Right atrium auricular region (tissue), 2 donors: ENCODE data around the gene THSD4. TPM values are rescaled to one million over a fixed set of nuclear protein-coding genes. Genes with fewer than 3 reads are reported as not detected.

Source experiments
- DNase-seq: peaks from one replicate; pipeline ENCODE4 v3.0.0-alpha.2; 2019; ENCODE audit warnings: low spot score
- H3K27ac ChIP-seq, 2 donors: fragments of 200-600 bp; sonication (generic); 1 replicate in 1 of 2; 2 replicates in 1 of 2; pipeline ENCODE4 v1.5.1; 2016 to 2019
- H3K27me3 ChIP-seq, 2 donors: fragments of 200-600 bp; sonication (generic); one replicate each; pipeline versions ENCODE4 v1.5.1 to v1.6.0; 2017 to 2019
- H3K36me3 ChIP-seq: fragments of 200-600 bp; sonication (generic); one replicate; pipeline ENCODE4 v1.5.1; 2016
- H3K4me1 ChIP-seq, 2 donors: fragments of 200-600 bp; sonication (generic); one replicate each; pipeline versions ENCODE4 v1.5.1 to v1.6.0; 2017 to 2019
- H3K4me3 ChIP-seq, 2 donors: fragments of 200-600 bp; sonication (generic); 1 replicate in 1 of 2; 2 replicates in 1 of 2; pipeline ENCODE4 v1.5.1; 2017 to 2019; ENCODE audit warnings: mild to moderate bottlenecking in 1 of 2, moderate library complexity in 1 of 2
- H3K9me3 ChIP-seq, 2 donors: fragments of 200-600 bp; sonication (generic); one replicate each; pipeline ENCODE4 v1.5.1; 2019
- total RNA-seq, 2 donors: library from RNA; depleted of rRNA; stranded (reverse); fragments of >200 nt; gene quantifications; one replicate each; pipeline ENCODE4 v1.1.0, GENCODE V29; 2016
- TF ChIP-seq, protein P1 (sequence below), 2 donors: fragments of 200-600 bp; sonication (generic); IDR thresholded peaks; one replicate each; pipeline ENCODE4 v1.5.1; 2019; ENCODE audit warnings: antibody characterized with exemption in 2 of 2

THSD4 gene
- total RNA-seq, 2 donors from 2014 or later, result 41.2 to 85.3 TPM

DNA sequence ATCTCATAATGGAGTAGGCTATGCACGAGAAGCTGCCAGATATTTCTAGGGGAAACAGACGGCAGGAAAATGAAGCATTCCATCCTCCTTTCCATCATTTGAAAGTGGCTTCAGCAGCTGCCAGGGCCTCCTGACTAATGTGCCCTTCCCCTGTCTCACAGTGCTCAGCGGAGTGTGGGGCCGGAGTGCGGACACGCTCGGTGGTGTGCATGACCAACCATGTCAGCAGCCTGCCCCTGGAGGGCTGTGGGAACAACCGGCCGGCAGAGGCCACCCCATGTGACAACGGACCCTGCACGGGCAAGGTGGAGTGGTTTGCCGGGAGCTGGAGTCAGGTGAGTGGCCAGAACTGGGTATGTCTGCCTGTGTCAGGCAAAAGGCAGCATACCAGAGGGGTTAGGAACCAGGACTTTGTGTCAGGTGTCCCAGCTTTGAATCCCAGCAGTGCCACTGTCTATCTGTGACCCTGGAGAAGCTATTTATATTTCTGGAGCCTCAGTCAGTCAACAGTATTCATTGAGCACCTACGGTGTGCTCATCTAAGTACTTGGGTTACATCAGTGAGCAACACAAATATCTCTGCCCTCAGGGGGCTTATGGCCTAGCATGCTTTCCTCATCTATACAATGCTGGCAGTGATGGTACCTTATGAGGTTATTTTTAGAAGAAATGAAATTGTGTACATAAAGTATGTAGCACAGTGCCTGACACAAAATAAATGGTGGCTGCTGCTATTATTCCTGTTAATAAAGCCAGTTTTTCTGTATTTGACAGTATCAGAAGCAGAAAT lies 642.7 kb downstream of the THSD4 start:
- no peaks in the 10 kb centered on the region for H3K27me3 ChIP-seq

DNA sequence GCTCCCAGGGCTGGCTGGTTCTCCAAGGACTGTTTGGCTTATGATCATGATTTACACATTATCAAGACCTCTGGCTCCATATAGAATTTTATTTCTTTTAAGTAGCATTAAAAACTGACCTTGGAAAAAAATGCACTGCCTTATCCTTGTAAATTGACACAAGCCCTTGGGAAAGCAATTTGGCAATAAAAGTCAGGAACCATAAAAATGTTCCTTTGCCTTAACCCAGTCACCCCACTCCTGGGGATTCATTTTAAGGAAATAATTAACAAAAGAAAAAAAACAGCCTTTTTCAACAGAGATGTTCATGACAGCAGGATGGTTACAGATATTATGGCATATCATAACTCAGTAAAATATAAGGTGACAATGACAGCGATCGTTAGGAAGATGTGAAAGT lies 643.4 kb downstream of the THSD4 start:
- no peak overlapping the region for H3K4me3 ChIP-seq
- TF ChIP-seq, protein P1, sequence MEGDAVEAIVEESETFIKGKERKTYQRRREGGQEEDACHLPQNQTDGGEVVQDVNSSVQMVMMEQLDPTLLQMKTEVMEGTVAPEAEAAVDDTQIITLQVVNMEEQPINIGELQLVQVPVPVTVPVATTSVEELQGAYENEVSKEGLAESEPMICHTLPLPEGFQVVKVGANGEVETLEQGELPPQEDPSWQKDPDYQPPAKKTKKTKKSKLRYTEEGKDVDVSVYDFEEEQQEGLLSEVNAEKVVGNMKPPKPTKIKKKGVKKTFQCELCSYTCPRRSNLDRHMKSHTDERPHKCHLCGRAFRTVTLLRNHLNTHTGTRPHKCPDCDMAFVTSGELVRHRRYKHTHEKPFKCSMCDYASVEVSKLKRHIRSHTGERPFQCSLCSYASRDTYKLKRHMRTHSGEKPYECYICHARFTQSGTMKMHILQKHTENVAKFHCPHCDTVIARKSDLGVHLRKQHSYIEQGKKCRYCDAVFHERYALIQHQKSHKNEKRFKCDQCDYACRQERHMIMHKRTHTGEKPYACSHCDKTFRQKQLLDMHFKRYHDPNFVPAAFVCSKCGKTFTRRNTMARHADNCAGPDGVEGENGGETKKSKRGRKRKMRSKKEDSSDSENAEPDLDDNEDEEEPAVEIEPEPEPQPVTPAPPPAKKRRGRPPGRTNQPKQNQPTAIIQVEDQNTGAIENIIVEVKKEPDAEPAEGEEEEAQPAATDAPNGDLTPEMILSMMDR (IDR thresholded peaks at IDR 0.05), result no peak
- no peak overlapping the region for H3K27ac ChIP-seq
- H3K36me3 ChIP-seq, result no peaks in the 10 kb centered on the region
- no peak for DNase-seq
- H3K27me3 ChIP-seq, result no peaks in the 10 kb centered on the region
- peaks cover 0 to 9% of the 10 kb centered on the region in 2 donors for H3K4me1 ChIP-seq
- peaks cover 0 to 16% of the 10 kb centered on the region in 2 donors for H3K9me3 ChIP-seq

More for the DNA sequence above, 642.7 kb downstream of the THSD4 start:
- H3K36me3 ChIP-seq, result no peaks in the 10 kb centered on the region
- peaks cover 0 to 16% of the 10 kb centered on the region in 2 donors for H3K9me3 ChIP-seq
- no peak overlapping the region for H3K4me3 ChIP-seq
- TF ChIP-seq, protein P1 (IDR thresholded peaks at IDR 0.05), result no peak
- no peak for DNase-seq
- peaks cover 0 to 9% of the 10 kb centered on the region in 2 donors for H3K4me1 ChIP-seq
- no peak overlapping the region for H3K27ac ChIP-seq

DNA sequence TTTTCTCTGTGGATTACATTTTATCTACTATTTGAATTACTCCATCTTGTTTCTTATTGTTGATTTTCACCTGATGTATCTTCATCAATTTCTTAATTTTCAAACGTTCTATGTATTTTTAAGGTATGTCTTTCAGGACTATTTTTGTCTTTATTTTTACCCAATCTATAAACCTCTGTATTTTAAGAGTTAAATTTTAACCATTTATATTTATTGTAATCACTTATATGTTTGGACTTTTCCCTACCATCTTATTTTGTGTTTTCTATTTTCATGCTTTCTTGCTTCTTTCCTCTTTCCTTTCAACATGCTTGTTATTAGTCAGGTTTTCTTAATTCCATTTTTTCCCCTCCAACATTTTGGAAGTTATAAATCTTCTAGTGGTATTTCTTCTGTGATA lies 645.6 kb downstream of the THSD4 start:
- no peaks in the 10 kb centered on the region for H3K27me3 ChIP-seq
- peaks cover 4% of the 10 kb centered on the region for H3K36me3 ChIP-seq
- no peak overlapping the region for H3K27ac ChIP-seq
- no peak for DNase-seq
- peaks cover 0 to 16% of the 10 kb centered on the region in 2 donors for H3K9me3 ChIP-seq
- no peak overlapping the region for H3K4me3 ChIP-seq
- peaks cover 0 to 9% of the 10 kb centered on the region in 2 donors for H3K4me1 ChIP-seq
- TF ChIP-seq, protein P1 (IDR thresholded peaks at IDR 0.05), result no peak

DNA sequence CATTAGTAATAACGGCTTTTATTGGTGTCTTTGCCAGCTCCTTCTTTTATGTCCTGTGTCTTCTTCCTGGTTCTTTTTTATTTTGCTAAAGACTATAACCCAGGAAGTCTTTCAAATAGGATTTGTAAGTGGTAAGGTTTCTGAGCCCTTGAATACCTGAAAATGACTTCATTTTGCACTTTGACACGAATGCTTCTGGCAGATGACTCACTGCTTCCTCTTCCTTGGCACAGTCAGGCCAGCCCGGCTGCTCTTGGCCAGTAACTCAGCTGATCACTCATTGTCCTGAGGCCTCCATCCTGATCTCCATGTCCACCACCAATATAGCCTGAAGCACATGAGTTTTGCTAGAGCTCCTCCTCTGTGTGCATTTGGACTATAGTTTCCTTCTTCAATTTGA lies 646.4 kb downstream of the THSD4 start:
- peak overlapping the region in 1 of 2 donors; percentile 23 for H3K27ac ChIP-seq
- H3K4me1 ChIP-seq, result peaks cover 0 to 9% of the 10 kb centered on the region in 2 donors
- TF ChIP-seq, protein P1 (IDR thresholded peaks at IDR 0.05), result no peak
- no peak overlapping the region for H3K4me3 ChIP-seq
- peaks cover 4% of the 10 kb centered on the region for H3K36me3 ChIP-seq
- DNase-seq, result no peak
- H3K27me3 ChIP-seq, result no peaks in the 10 kb centered on the region
- peaks cover 0 to 16% of the 10 kb centered on the region in 2 donors for H3K9me3 ChIP-seq

DNA sequence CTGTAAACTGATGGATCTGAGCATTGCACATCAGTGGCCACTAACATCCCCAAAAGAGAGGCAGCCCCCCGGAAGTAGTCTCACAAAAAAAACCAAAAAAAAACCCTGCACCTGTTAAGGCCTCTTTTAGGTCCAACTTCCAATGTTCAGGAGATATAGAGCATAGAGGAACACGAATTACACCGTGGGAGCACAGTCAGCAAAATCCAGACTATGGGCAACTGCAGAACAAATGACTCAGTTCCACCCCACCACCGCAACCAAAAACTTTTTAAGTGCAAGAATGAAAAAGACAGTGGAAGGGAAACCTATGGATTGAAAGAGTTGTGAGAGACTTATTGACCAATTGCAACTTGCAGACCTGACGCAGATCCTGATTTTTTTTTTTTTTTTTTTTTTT lies 652.9 kb downstream of the THSD4 start:
- Histone ChIP-seq H3K27ac (no peak overlapping the region), H3K27me3 (no peaks in the 10 kb centered on the region), H3K4me1 (no peaks in the 10 kb centered on the region), H3K9me3 (no peaks in the 10 kb centered on the region), H3K4me3 (no peak overlapping the region), H3K36me3 (peaks cover 4% of the 10 kb centered on the region)
- DNase-seq, result no peak
- TF ChIP-seq, protein P1 (IDR thresholded peaks at IDR 0.05), result no peak
